Peyer's patch (tissue), 4 donors: ENCODE results near the gene LRATD1.

Experiments
- POLR2A ChIP-seq, 2 donors: fragments of 450-650 bp; IDR thresholded peaks; one replicate each; pipeline ENCODE4 v1.5.1; 2017; ENCODE audit warnings: antibody characterized with exemption in 2 of 2, mild to moderate bottlenecking in 2 of 2, moderate library complexity in 2 of 2
- TF ChIP-seq, protein P1 (sequence below), 6 experiments: fragments of 450-650 bp in 4 of 6; fragments of 200-600 bp in 2 of 6; sonication (generic) in 1 of 6; IDR thresholded peaks; one replicate each; pipeline ENCODE4 v1.5.1; 2017 to 2019; ENCODE audit warnings: antibody characterized with exemption in 6 of 6, mild to moderate bottlenecking in 3 of 6, moderate library complexity in 1 of 6

- TF ChIP-seq, protein P1, sequence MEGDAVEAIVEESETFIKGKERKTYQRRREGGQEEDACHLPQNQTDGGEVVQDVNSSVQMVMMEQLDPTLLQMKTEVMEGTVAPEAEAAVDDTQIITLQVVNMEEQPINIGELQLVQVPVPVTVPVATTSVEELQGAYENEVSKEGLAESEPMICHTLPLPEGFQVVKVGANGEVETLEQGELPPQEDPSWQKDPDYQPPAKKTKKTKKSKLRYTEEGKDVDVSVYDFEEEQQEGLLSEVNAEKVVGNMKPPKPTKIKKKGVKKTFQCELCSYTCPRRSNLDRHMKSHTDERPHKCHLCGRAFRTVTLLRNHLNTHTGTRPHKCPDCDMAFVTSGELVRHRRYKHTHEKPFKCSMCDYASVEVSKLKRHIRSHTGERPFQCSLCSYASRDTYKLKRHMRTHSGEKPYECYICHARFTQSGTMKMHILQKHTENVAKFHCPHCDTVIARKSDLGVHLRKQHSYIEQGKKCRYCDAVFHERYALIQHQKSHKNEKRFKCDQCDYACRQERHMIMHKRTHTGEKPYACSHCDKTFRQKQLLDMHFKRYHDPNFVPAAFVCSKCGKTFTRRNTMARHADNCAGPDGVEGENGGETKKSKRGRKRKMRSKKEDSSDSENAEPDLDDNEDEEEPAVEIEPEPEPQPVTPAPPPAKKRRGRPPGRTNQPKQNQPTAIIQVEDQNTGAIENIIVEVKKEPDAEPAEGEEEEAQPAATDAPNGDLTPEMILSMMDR (IDR thresholded peaks at IDR 0.05): peak in 1 of 6 experiments; percentile 4
- no peak for TF ChIP-seq POLR2A (IDR thresholded peaks at IDR 0.05)
Measured at GRCh38 chr2:14642499-14642898, 10.0 kb downstream of the LRATD1 start.
